MM.1S (cell line): Measurements from ENCODE around the gene GNG13.
"Not testable (repeated sequence)": the region's sequence is repeated elsewhere in the genome, so short reads cannot be mapped to it uniquely, and the experiment has no call there.

Experiments used
- DNase-seq: peaks from one replicate; pipeline ENCODE4 v3.0.0-alpha.2; 2015
- H2AFZ ChIP-seq: fragments of 300-600 bp; sonication (generic); 2 replicates; pipeline ENCODE4 v1.6.0; 2016; ENCODE audit warnings: antibody characterized with exemption, low read length
- H3F3A ChIP-seq: fragments of 300-600 bp; sonication (generic); 2 replicates; pipeline ENCODE4 v1.6.1; 2016; ENCODE audit warnings: mild to moderate bottlenecking, antibody characterized with exemption, low read length, moderate library complexity, mixed read lengths; ENCODE audit not compliant: insufficient read depth
- H3K27ac ChIP-seq: fragments of 300-600 bp; sonication (generic); 2 replicates; pipeline ENCODE4 v1.5.1; 2016; ENCODE audit warnings: mild to moderate bottlenecking, low read length
- H3K27me3 ChIP-seq: fragments of 300-600 bp; sonication (generic); replicated peaks from 2 replicates; pipeline ENCODE4 v1.6.0; 2016; ENCODE audit warnings: low read length; ENCODE audit not compliant: insufficient read depth
- H3K36me3 ChIP-seq: fragments of 300-600 bp; sonication (generic); replicated peaks from 2 replicates; pipeline ENCODE4 v1.6.1; 2016; ENCODE audit warnings: mild to moderate bottlenecking, low read length, mixed read lengths; ENCODE audit not compliant: insufficient read depth
- H3K4me1 ChIP-seq: fragments of 300-600 bp; sonication (generic); 2 replicates; pipeline ENCODE4 v1.6.1; 2016; ENCODE audit warnings: low read length, mixed read lengths
- H3K4me2 ChIP-seq: fragments of 300-600 bp; sonication (generic); 2 replicates; pipeline ENCODE4 v1.6.0; 2016; ENCODE audit warnings: low read depth, low read length
- H3K4me3 ChIP-seq: fragments of 300-600 bp; sonication (generic); 2 replicates; pipeline ENCODE4 v1.5.1; 2016; ENCODE audit warnings: low read length, mixed read lengths
- H3K79me2 ChIP-seq: fragments of 300-600 bp; sonication (generic); 2 replicates; pipeline ENCODE4 v1.6.1; 2016; ENCODE audit warnings: mixed run types, low read length, mixed read lengths
- H3K9ac ChIP-seq: fragments of 300-600 bp; sonication (generic); 2 replicates; pipeline ENCODE4 v1.6.1; 2016; ENCODE audit warnings: low read length, mixed read lengths
- H3K9me2 ChIP-seq: fragments of 300-600 bp; sonication (generic); replicated peaks from 2 replicates; pipeline ENCODE4 v1.6.1; 2016; ENCODE audit warnings: mild to moderate bottlenecking, low read length, mixed read lengths; ENCODE audit not compliant: insufficient read depth
- H3K9me3 ChIP-seq: fragments of 300-600 bp; sonication (generic); replicated peaks from 2 replicates; pipeline ENCODE4 v1.6.1; 2016; ENCODE audit warnings: mild to moderate bottlenecking, low read length, mixed read lengths; ENCODE audit not compliant: insufficient read depth
- H4K20me1 ChIP-seq: fragments of 300-600 bp; sonication (generic); 2 replicates; pipeline ENCODE4 v1.6.1; 2016; ENCODE audit warnings: mild to moderate bottlenecking, low read length, moderate library complexity, mixed read lengths; ENCODE audit not compliant: insufficient read depth
- EZH2 ChIP-seq: fragments of 300-600 bp; sonication (generic); optimal IDR thresholded peaks from 2 replicates; pipeline ENCODE3; 2017; ENCODE audit warnings: low read depth, mild to moderate bottlenecking, antibody characterized with exemption, low read length, mixed read lengths
- EZH2phosphoT487 ChIP-seq: fragments of 300-600 bp; sonication (generic); IDR thresholded peaks from 2 replicates; pipeline ENCODE4 v1.6.1; 2018; ENCODE audit warnings: antibody characterized with exemption, low read length
- TF ChIP-seq, protein P1 (sequence below): fragments of 300-600 bp; sonication (generic); IDR thresholded peaks from 2 replicates; pipeline ENCODE4 v1.5.1; 2016; ENCODE audit warnings: antibody characterized with exemption, low read length, mixed read lengths

Gene GNG13

DNA sequence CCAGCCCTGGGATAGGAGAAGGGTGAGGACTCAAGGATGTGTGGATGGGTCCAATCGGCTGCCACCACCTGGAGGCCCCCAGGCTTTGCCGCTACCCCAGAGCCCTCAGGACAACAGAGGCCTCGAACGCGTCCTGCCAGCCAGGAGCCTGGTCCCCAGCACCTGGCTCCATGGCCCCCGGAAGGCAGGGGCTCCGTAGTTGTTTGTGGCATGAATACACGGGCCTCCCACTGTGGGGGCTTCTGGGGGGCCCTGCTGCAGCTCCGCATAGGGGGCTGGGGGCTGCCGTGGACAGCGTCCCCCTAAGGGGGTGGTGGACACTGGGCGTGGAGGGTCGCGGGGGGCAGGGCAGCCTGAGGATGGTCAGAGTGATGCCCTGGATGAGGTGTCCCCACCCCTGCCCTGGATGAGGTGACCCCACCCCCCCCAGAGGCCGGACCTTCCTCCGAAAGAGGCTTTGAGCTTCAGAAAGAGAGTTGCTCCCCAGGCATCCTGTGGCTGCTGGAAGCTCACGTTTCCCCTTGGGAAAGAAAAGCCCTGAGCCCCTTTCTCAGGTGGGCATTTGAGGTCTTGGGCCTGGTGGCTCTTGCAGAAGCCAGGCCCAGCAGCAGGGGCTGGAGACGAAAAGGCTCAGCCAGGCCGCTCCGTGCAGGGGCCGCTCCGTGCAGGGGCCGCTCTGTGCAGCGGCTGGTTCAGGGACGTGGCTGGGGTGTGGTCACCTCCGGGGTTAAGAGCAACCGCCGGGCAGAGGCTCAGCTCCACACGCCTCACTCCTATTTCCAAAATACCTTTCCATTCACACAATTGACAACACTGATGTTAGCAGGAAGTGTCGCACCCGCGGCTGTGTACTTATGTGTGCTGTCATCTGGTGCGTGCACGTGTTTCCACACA, 40.3 kb upstream of the GNG13 start:
- Histone ChIP-seq H3K27me3 (peaks cover 78% of the 10 kb centered on the region), H3K4me1 (no peaks in the 10 kb centered on the region), H3K4me2 (no peak overlapping the region), H3K79me2 (no peaks in the 10 kb centered on the region), H3K9me2 (no peaks in the 10 kb centered on the region), H3K36me3 (no peaks in the 10 kb centered on the region), H3K9me3 (0 out of 2 replicates have a peak, but pooled peaks cover 3% of the 10 kb centered on the region), H4K20me1 (no peaks in the 10 kb centered on the region), H3K27ac (no peak overlapping the region), H3F3A (no peaks in the 10 kb centered on the region), H3K9ac (no peak overlapping the region), H2AFZ (no peak overlapping the region), H3K4me3 (no peak overlapping the region)
- no peak for DNase-seq
- no peak for TF ChIP-seq EZH2phosphoT487
- no peak for TF ChIP-seq EZH2
- TF ChIP-seq, protein P1, sequence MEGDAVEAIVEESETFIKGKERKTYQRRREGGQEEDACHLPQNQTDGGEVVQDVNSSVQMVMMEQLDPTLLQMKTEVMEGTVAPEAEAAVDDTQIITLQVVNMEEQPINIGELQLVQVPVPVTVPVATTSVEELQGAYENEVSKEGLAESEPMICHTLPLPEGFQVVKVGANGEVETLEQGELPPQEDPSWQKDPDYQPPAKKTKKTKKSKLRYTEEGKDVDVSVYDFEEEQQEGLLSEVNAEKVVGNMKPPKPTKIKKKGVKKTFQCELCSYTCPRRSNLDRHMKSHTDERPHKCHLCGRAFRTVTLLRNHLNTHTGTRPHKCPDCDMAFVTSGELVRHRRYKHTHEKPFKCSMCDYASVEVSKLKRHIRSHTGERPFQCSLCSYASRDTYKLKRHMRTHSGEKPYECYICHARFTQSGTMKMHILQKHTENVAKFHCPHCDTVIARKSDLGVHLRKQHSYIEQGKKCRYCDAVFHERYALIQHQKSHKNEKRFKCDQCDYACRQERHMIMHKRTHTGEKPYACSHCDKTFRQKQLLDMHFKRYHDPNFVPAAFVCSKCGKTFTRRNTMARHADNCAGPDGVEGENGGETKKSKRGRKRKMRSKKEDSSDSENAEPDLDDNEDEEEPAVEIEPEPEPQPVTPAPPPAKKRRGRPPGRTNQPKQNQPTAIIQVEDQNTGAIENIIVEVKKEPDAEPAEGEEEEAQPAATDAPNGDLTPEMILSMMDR = no peak

DNA sequence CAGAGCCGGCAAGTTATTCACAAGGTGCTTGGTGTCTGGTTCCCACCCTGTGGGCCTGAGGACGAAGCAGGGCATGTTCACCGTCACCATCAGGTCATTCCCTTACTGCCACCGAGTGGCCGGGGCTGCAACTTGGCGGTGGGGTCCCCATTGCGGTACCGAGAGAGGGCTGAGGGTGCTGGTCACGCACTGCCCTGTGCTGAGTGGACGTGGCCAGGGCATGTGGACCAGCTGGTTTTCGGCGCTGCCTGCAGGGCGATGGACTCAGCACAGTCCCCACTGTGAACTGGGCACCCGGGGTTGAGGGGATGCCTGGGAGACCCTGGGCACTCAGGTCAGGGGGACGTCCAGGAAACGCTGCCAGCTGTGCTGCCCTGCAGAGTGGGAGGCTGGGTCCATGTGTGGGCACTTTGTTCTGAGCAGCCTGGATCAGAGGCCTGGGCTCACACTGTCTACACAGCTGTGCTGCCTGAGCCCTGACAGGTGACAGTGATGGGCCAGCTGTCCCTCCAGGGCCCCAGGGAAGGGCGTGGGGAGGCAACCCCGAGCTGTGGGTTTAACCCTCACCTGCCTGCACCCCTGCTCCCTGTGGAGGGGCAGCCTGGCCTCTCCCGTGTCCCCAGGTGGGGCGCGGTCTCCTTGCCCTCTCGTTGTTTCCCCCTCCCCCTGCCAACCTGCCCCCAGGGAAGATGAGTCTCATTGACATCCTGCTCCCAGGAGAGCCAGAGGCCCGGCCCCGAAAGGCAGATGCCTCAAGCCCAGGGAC, 39.3 kb upstream of the GNG13 start:
- no peaks in the 10 kb centered on the region for H4K20me1 ChIP-seq
- H3K4me2 ChIP-seq = no peak overlapping the region
- H2AFZ ChIP-seq = no peak overlapping the region
- no peaks in the 10 kb centered on the region for H3F3A ChIP-seq
- H3K9me3 ChIP-seq = 0 out of 2 replicates have a peak, but pooled peaks cover 3% of the 10 kb centered on the region
- TF ChIP-seq EZH2 = no peak
- no peak for TF ChIP-seq EZH2phosphoT487
- TF ChIP-seq, protein P1 = no peak
- H3K4me1 ChIP-seq = no peaks in the 10 kb centered on the region
- H3K4me3 ChIP-seq = no peak overlapping the region
- H3K9me2 ChIP-seq = no peaks in the 10 kb centered on the region
- H3K36me3 ChIP-seq = no peaks in the 10 kb centered on the region
- no peak overlapping the region for H3K27ac ChIP-seq
- H3K79me2 ChIP-seq = no peaks in the 10 kb centered on the region
- peaks cover 78% of the 10 kb centered on the region for H3K27me3 ChIP-seq
- DNase-seq = no peak
- no peak overlapping the region for H3K9ac ChIP-seq

DNA sequence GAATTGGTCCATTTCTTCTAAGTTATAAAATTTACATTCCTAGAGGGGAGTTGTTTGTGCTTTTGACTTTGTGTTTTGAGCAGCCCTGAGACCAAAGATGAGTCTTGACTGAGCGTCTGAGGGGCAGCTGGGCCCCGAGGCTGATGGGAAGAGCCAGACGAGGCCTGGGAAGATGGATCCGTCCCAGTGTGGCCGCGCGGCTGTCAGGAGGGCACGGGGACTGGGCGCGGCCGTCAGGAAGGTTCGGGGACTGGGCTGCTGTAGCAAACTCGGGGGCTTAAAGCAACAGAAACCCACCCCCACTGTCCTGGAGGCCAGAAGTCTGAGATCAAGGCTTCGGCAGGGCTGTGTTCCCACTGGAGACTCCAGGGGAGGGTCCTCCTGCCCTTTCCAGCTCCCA, 38.2 kb upstream of the GNG13 start:
- Histone ChIP-seq H3K4me2 (no peak overlapping the region), H3K27me3 (peaks cover 80% of the 10 kb centered on the region), H3K4me1 (no peaks in the 10 kb centered on the region), H3K9me3 (0 out of 2 replicates have a peak, but pooled peaks cover 3% of the 10 kb centered on the region), H4K20me1 (no peaks in the 10 kb centered on the region), H3F3A (no peaks in the 10 kb centered on the region), H3K27ac (no peak overlapping the region), H3K9me2 (no peaks in the 10 kb centered on the region), H3K4me3 (no peak overlapping the region), H2AFZ (no peak overlapping the region), H3K9ac (no peak overlapping the region), H3K79me2 (no peaks in the 10 kb centered on the region), H3K36me3 (no peaks in the 10 kb centered on the region)
- TF ChIP-seq EZH2phosphoT487 (no peak), EZH2 (no peak)
- TF ChIP-seq, protein P1 = no peak
- DNase-seq = no peak

DNA sequence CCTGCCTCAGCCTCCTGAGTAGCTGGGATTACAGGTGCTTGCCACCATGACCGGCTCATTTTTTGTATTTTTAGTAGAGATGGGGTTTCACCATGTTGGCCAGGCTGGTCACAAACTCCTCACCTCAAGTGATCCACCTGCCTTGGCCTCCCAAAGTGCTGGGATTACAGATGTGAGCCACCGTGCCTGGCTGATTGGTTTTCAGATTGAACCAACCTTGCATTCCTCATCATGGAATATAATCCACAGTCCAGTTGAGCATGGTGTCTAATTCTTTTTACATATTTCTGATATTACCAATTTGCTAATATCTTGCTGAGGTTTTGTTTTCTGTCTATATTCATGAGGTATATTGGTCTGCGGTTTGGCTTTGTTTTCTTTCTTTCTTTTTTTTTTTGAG, 36.3 kb upstream of the GNG13 start:
- not testable (repeated sequence) for H3K4me1 ChIP-seq, H4K20me1 ChIP-seq, H3K9me2 ChIP-seq, DNase-seq, H3K4me2 ChIP-seq, H3K36me3 ChIP-seq, H3K9ac ChIP-seq, H3K9me3 ChIP-seq, H3K4me3 ChIP-seq, H2AFZ ChIP-seq, H3F3A ChIP-seq, H3K27ac ChIP-seq, H3K79me2 ChIP-seq
- peaks cover 79% of the 10 kb centered on the region for H3K27me3 ChIP-seq
